Trophoblast cell (in vitro differentiated cells and primary cell): ENCODE data around the gene PCDHB6.
"Not testable (repeated sequence)": the region's sequence is repeated elsewhere in the genome, so short reads cannot be mapped to it uniquely, and the experiment has no call there.

Source experiments
- DNase-seq, 2 donors: peaks; one replicate each; pipeline ENCODE4 v3.0.0-alpha.2; 2016
- H2AFZ ChIP-seq: 2 replicates; pipeline ENCODE4 v1.6.1; 2013; ENCODE audit warnings: low read length, moderate library complexity, mild to moderate bottlenecking; ENCODE audit not compliant: insufficient read depth, poor library complexity
- H2AK5ac ChIP-seq: 2 replicates; pipeline ENCODE4 v1.6.1; 2013; ENCODE audit warnings: mild to moderate bottlenecking, low read length
- H2BK120ac ChIP-seq: 2 replicates; pipeline ENCODE4 v1.6.1; 2013; ENCODE audit warnings: low read length, mild to moderate bottlenecking, moderate library complexity; ENCODE audit not compliant: insufficient read depth, poor library complexity
- H2BK12ac ChIP-seq: 2 replicates; pipeline ENCODE4 v1.6.1; 2013; ENCODE audit warnings: mild to moderate bottlenecking, low read length, moderate library complexity
- H2BK5ac ChIP-seq: 2 replicates; pipeline ENCODE4 v1.6.1; 2013; ENCODE audit warnings: low read length, low read depth, moderate library complexity, mild to moderate bottlenecking; ENCODE audit not compliant: poor library complexity
- H3K14ac ChIP-seq: 2 replicates; pipeline ENCODE4 v1.6.1; 2013; ENCODE audit warnings: mild to moderate bottlenecking, low read length
- H3K18ac ChIP-seq: 2 replicates; pipeline ENCODE4 v1.6.1; 2013; ENCODE audit warnings: mild to moderate bottlenecking, low read length
- H3K23ac ChIP-seq: 2 replicates; pipeline ENCODE4 v1.6.1; 2013; ENCODE audit warnings: low read length
- H3K27ac ChIP-seq: 2 replicates; pipeline ENCODE4 v1.5.1; 2013; ENCODE audit warnings: low read depth, mild to moderate bottlenecking, inconsistent platforms, low read length, moderate library complexity
- H3K27me3 ChIP-seq: 2 replicates; pipeline ENCODE4 v1.6.1; 2013; ENCODE audit warnings: inconsistent platforms, mild to moderate bottlenecking, low read length, moderate library complexity; ENCODE audit not compliant: insufficient read depth
- H3K36me3 ChIP-seq, 2 experiments: 1 replicate in 1 of 2; 2 replicates in 1 of 2; pipeline ENCODE4 v1.6.1; 2013; ENCODE audit warnings: low read length in 2 of 2, mild to moderate bottlenecking in 2 of 2, moderate library complexity in 1 of 2; ENCODE audit not compliant: insufficient read depth in 2 of 2, control insufficient read depth in 1 of 2
- H3K4ac ChIP-seq: 2 replicates; pipeline ENCODE4 v1.6.1; 2013; ENCODE audit warnings: low read depth, mild to moderate bottlenecking, low read length, moderate library complexity
- H3K4me1 ChIP-seq, 2 experiments: 1 replicate in 1 of 2; 2 replicates in 1 of 2; pipeline ENCODE4 v1.6.1; 2013; ENCODE audit warnings: low read length in 2 of 2, mild to moderate bottlenecking in 2 of 2, moderate library complexity in 1 of 2; ENCODE audit not compliant: insufficient read depth in 2 of 2, control insufficient read depth in 1 of 2
- H3K4me2 ChIP-seq: 2 replicates; pipeline ENCODE4 v1.6.1; 2013; ENCODE audit warnings: inconsistent platforms, mild to moderate bottlenecking, low read length, moderate library complexity
- H3K4me3 ChIP-seq: 2 replicates; pipeline ENCODE4 v1.5.1; 2013; ENCODE audit warnings: mild to moderate bottlenecking, low read depth, low read length, inconsistent platforms
- H3K79me1 ChIP-seq: one replicate; pipeline ENCODE4 v1.6.1; 2013; ENCODE audit warnings: low read length
- H3K79me2 ChIP-seq: 2 replicates; pipeline ENCODE4 v1.6.1; 2013; ENCODE audit warnings: low read length, mild to moderate bottlenecking; ENCODE audit not compliant: control insufficient read depth, insufficient read depth, poor library complexity
- H3K9ac ChIP-seq: 2 replicates; pipeline ENCODE4 v1.6.1; 2013; ENCODE audit warnings: mild to moderate bottlenecking, low read length
- H3K9me3 ChIP-seq: 2 replicates; pipeline ENCODE4 v1.6.1; 2013; ENCODE audit warnings: low read depth, mild to moderate bottlenecking, control low read depth, inconsistent platforms, low read length; ENCODE audit not compliant: insufficient read depth
- H4K12ac ChIP-seq: 2 replicates; pipeline ENCODE4 v1.6.1; 2013; ENCODE audit warnings: low read depth, mild to moderate bottlenecking, low read length, moderate library complexity
- H4K8ac ChIP-seq: 2 replicates; pipeline ENCODE4 v1.6.1; 2013; ENCODE audit warnings: low read depth, mild to moderate bottlenecking, low read length, moderate library complexity
- H4K91ac ChIP-seq: one replicate; pipeline ENCODE4 v1.6.1; 2013; ENCODE audit warnings: low read depth, mild to moderate bottlenecking, low read length, moderate library complexity
- WGBS: extraction: QIAGEN DNeasy Blood & Tissue Kit; methylation state at CpG from one replicate; pipeline ENCODE4 v1.1.7; 2013; ENCODE audit warnings: missing lambda C conversion rate; ENCODE audit not compliant: insufficient read length, insufficient coverage; ENCODE audit errors: extremely low coverage; 5-methylcytosine and 5-hydroxymethylcytosine counted together

The PCDHB6 gene

DNA sequence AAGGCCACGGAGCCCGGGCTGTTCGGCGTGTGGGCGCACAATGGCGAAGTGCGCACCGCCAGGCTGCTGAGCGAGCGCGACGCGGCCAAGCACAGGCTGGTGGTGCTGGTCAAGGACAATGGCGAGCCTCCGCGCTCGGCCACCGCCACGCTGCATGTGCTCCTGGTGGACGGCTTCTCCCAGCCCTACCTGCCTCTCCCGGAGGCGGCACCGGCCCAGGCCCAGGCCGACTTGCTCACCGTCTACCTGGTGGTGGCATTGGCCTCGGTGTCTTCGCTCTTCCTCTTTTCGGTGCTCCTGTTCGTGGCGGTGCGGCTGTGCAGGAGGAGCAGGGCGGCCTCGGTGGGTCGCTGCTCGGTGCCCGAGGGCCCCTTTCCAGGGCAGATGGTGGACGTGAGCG lies 47.4 kb upstream of the PCDHB6 start:
- H3K23ac ChIP-seq, H3K4me3 ChIP-seq, H4K12ac ChIP-seq, H2BK120ac ChIP-seq, H3K27me3 ChIP-seq, H3K79me1 ChIP-seq, H2BK12ac ChIP-seq, H2AFZ ChIP-seq, H3K9ac ChIP-seq, H3K79me2 ChIP-seq, H3K9me3 ChIP-seq, H3K27ac ChIP-seq, H3K18ac ChIP-seq, H2BK5ac ChIP-seq, H4K8ac ChIP-seq, H2AK5ac ChIP-seq, H4K91ac ChIP-seq, H3K4me1 ChIP-seq, H3K36me3 ChIP-seq, DNase-seq, H3K14ac ChIP-seq, H3K4ac ChIP-seq, H3K4me2 ChIP-seq: not testable (repeated sequence)
- no CpG with 5 or more reads among the region's 38 CpGs for WGBS

DNA sequence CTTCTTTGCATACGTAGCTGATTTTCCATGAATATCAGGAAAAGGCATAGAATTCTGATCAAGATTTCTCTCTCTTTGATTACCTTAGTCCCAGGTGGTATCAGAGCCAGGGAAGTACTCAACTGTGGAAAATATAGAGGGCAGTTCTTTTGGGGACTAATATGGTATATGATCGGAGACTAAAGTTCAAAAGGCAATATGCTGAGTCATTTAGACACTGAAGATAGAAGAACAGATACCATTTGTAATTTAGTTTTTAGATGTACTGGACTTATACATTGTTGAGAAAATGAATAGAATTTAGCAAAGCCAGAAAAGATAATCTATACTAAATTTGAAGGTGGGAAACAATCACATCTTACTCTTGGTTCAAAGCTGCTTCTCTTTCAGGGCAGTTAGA lies 44.5 kb upstream of the PCDHB6 start:
- no peak overlapping the region for H3K23ac ChIP-seq
- no peak overlapping the region for H2BK5ac ChIP-seq
- H3K18ac ChIP-seq: no peak overlapping the region
- no peak overlapping the region for H4K8ac ChIP-seq
- H2BK120ac ChIP-seq: no peak overlapping the region
- no peak overlapping the region for H4K12ac ChIP-seq
- H3K14ac ChIP-seq: no peak overlapping the region
- no peak overlapping the region for H2AK5ac ChIP-seq
- no peak overlapping the region for H2AFZ ChIP-seq
- no CpG with 5 or more reads among the region's 2 CpGs for WGBS
- H3K27me3 ChIP-seq: no peaks in the 10 kb centered on the region
- no peak overlapping the region for H3K4me2 ChIP-seq
- H4K91ac ChIP-seq: no peak overlapping the region
- H3K79me1 ChIP-seq: no peaks in the 10 kb centered on the region
- no peak for DNase-seq
- peaks cover 7% of the 10 kb centered on the region in 2 experiments for H3K36me3 ChIP-seq
- H3K79me2 ChIP-seq: no peaks in the 10 kb centered on the region
- peaks cover 4% of the 10 kb centered on the region for H3K9me3 ChIP-seq
- no peak overlapping the region for H3K9ac ChIP-seq
- no peak overlapping the region for H3K4me3 ChIP-seq
- H3K27ac ChIP-seq: no peak overlapping the region
- H2BK12ac ChIP-seq: no peak overlapping the region
- no peak overlapping the region for H3K4ac ChIP-seq
- H3K4me1 ChIP-seq: no peaks in the 10 kb centered on the region

DNA sequence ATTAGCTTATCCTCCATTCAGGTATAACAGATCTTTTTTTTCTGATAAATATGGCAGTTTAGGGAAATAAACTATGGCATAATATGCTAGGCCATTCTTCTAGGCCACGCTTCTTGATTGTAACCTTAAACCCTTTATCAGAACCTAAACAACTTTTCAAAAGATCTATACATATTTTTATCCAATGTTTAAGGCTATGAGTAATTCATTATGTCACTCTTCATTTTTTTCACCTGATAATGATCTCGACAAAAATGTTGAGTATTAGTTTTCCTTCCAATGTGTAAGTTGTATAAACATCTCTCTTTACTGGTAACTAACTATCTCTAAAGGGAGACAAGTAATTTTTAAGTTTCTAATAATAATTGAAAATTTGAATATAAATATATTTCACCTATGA lies 30.6 kb upstream of the PCDHB6 start:
- Histone ChIP-seq H3K4me1 (no peaks in the 10 kb centered on the region), H3K4me3 (no peak overlapping the region), H2AK5ac (no peak overlapping the region)

DNA sequence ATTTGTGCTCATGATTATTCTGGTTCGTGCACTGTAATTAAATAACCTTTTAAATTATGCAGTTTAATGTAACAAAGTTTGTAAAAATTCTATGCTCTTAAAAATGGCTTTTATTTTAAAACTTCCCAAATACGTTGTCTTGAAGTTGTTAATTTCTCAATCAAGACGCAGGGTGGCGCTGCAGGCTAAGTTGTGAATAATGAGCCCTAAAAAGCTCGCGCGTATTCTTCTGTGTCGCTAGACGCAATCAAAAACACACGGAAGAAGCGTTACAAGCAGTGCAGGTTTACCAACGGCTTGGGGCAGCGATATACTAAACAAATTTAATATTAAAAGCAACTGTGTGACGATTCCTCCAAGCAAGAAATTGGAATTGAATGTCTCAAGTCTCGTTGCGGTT lies 28.3 kb upstream of the PCDHB6 start, which contains the start of gene PCDHB4:
Gene PCDHB4, plus strand, starts transcription at position 256 of the 400 bp plus-strand sequence. CDS start 181 bp downstream, outside the sequence.
- peaks cover 0 to 3% of the 10 kb centered on the region in 2 experiments for H3K36me3 ChIP-seq
- no peak within 1 kb of the TSS for H3K9ac ChIP-seq
- H3K79me1 ChIP-seq: no peaks in the 10 kb centered on the region
- H2BK120ac ChIP-seq: no peak within 1 kb of the TSS
- H3K14ac ChIP-seq: no peak within 1 kb of the TSS
- H3K79me2 ChIP-seq: no peaks in the 10 kb centered on the region
- H3K27ac ChIP-seq: no peak within 1 kb of the TSS
- no peak within 1 kb of the TSS for H3K4ac ChIP-seq
- H2AFZ ChIP-seq: no peak within 1 kb of the TSS
- no peak within 1 kb of the TSS for H2AK5ac ChIP-seq
- no peak within 1 kb of the TSS for H4K8ac ChIP-seq
- H2BK12ac ChIP-seq: no peak within 1 kb of the TSS
- H3K4me3 ChIP-seq: no peak within 1 kb of the TSS
- no peak within 1 kb of the TSS for H4K91ac ChIP-seq
- WGBS: no CpG with 5 or more reads among the region's 16 CpGs
- H3K4me2 ChIP-seq: no peak within 1 kb of the TSS
- H2BK5ac ChIP-seq: no peak within 1 kb of the TSS
- H4K12ac ChIP-seq: no peak within 1 kb of the TSS
- H3K27me3 ChIP-seq: no peaks in the 10 kb centered on the region
- H3K4me1 ChIP-seq: no peaks in the 10 kb centered on the region
- peaks cover 4% of the 10 kb centered on the region for H3K9me3 ChIP-seq
- no peak for DNase-seq
- H3K23ac ChIP-seq: no peak within 1 kb of the TSS
- no peak within 1 kb of the TSS for H3K18ac ChIP-seq

More for the DNA sequence above, 30.6 kb upstream of the PCDHB6 start:
- Histone ChIP-seq H3K27ac (no peak overlapping the region), H3K23ac (no peak overlapping the region), H2BK120ac (no peak overlapping the region), H3K36me3 (peaks cover 0 to 3% of the 10 kb centered on the region in 2 experiments), H3K79me1 (no peaks in the 10 kb centered on the region), H2AFZ (no peak overlapping the region), H3K14ac (no peak overlapping the region), H3K4ac (no peak overlapping the region), H3K79me2 (no peaks in the 10 kb centered on the region), H4K91ac (no peak overlapping the region), H3K9me3 (peaks cover 4% of the 10 kb centered on the region), H3K18ac (no peak overlapping the region), H4K12ac (no peak overlapping the region), H2BK5ac (no peak overlapping the region), H3K27me3 (no peaks in the 10 kb centered on the region), H4K8ac (no peak overlapping the region), H3K4me2 (no peak overlapping the region), H2BK12ac (no peak overlapping the region), H3K9ac (no peak overlapping the region)
- no CpG with 5 or more reads among the region's 2 CpGs for WGBS
- peak in 1 of 2 donors; percentile 43 for DNase-seq
